Left lung (tissue), 10 donors: ENCODE results near the gene AMPD1. TPM values are rescaled to one million over a fixed set of nuclear protein-coding genes. Genes with fewer than 3 reads are reported as not detected.

Source experiments
- ATAC-seq: fragments of 200-7000 bp; cut with Tn5 transposase; one replicate; pipeline ENCODE4 v1.9.1; 2020; ENCODE audit warnings: moderate library complexity
- DNase-seq, 4 donors: peaks; one replicate each; pipeline ENCODE4 v3.0.0-alpha.2; 2013 to 2020
- H3K27ac ChIP-seq, 2 donors: fragments of 200-600 bp; sonication (generic) in 1 of 2; one replicate each; pipeline versions ENCODE4 v1.5.0 to v1.8.0; 2020 to 2021
- H3K27me3 ChIP-seq, 2 donors: fragments of 200-600 bp; sonication (generic) in 1 of 2; one replicate each; pipeline versions ENCODE4 v1.5.0 to v1.8.0; 2020 to 2021
- H3K36me3 ChIP-seq, 2 donors: fragments of 200-600 bp; sonication (generic) in 1 of 2; one replicate each; pipeline versions ENCODE4 v1.5.0 to v1.8.0; 2020 to 2021
- H3K4me1 ChIP-seq, 2 donors: fragments of 200-600 bp; one replicate each; pipeline ENCODE4 v1.8.0; 2021
- H3K4me3 ChIP-seq, 2 donors: fragments of 200-600 bp; sonication (generic) in 1 of 2; one replicate each; pipeline versions ENCODE4 v1.5.0 to v1.8.0; 2020 to 2021; ENCODE audit warnings: mild to moderate bottlenecking in 1 of 2
- H3K9me3 ChIP-seq, 2 donors: fragments of 200-600 bp; sonication (generic) in 1 of 2; one replicate each; pipeline versions ENCODE4 v1.5.0 to v1.8.0; 2020 to 2021
- intact Hi-C, 2 donors: fragments of 100-400 bp; cut with DNase I; formaldehyde crosslinking; loops; one replicate each; pipeline versions ENCODE4 v1.11.2 to v1.14.2; 2022
- polyA plus RNA-seq, 6 donors: library from polyadenylated mRNA; unstranded; fragments of 120-200 nt; gene quantifications; one replicate each; pipeline ENCODE4 v1.2.1, GENCODE V29; 2013; ENCODE audit not compliant: insufficient read length in 6 of 6
- total RNA-seq, 2 donors: library from RNA; stranded (reverse); fragmentation: NEBNext Ultra II Directional; extraction: Animal tissue kit (Norgen Biotek cat#: 25700); gene quantifications; one replicate each; pipeline ENCODE4 v1.2.1, GENCODE V29; 2021
- TF ChIP-seq, protein P1 (sequence below), 2 donors: fragments of 200-600 bp; sonication (generic) in 1 of 2; IDR thresholded peaks; one replicate each; pipeline versions ENCODE4 v1.5.0 to v1.8.0; 2021; ENCODE audit warnings: antibody characterized with exemption in 2 of 2
- donor health status: DM: no; HTN: yes; CAD: no.
- donor health status: DM: no; HTN: no; CAD: no.

Gene AMPD1
- total and polyA plus RNA-seq, 8 donors, result 0.79 TPM; not detected in 7

DNA sequence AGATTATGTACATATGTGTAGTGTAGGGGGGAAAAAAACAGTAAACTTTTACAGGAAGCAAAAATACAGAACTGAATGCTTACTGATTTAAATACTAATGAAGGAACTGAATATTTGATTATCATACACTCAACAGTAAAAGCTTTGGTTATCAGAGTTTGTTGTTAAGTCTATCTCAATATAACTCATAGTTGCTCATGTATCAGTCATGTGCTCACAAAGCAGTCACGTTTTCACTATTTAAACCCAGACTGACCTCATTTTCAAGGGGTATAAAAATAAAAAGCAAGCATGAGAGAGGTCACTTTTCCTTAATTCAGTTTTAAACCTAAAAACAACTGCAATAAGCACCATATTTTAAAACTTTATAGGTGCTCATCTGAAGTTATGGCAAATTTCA is 28.1 kb upstream of the AMPD1 start:
- Histone ChIP-seq H3K27ac (no peak overlapping the region), H3K4me3 (no peak overlapping the region), H3K36me3 (peaks cover 4 to 100% of the 10 kb centered on the region in 2 donors), H3K9me3 (no peaks in the 10 kb centered on the region), H3K27me3 (no peaks in the 10 kb centered on the region), H3K4me1 (no peaks in the 10 kb centered on the region)
- no peak for ATAC-seq
- TF ChIP-seq, protein P1, sequence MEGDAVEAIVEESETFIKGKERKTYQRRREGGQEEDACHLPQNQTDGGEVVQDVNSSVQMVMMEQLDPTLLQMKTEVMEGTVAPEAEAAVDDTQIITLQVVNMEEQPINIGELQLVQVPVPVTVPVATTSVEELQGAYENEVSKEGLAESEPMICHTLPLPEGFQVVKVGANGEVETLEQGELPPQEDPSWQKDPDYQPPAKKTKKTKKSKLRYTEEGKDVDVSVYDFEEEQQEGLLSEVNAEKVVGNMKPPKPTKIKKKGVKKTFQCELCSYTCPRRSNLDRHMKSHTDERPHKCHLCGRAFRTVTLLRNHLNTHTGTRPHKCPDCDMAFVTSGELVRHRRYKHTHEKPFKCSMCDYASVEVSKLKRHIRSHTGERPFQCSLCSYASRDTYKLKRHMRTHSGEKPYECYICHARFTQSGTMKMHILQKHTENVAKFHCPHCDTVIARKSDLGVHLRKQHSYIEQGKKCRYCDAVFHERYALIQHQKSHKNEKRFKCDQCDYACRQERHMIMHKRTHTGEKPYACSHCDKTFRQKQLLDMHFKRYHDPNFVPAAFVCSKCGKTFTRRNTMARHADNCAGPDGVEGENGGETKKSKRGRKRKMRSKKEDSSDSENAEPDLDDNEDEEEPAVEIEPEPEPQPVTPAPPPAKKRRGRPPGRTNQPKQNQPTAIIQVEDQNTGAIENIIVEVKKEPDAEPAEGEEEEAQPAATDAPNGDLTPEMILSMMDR (IDR thresholded peaks at IDR 0.05), result no peak
- DNase-seq, result no peak
- intact Hi-C loops, result no loop called here

DNA sequence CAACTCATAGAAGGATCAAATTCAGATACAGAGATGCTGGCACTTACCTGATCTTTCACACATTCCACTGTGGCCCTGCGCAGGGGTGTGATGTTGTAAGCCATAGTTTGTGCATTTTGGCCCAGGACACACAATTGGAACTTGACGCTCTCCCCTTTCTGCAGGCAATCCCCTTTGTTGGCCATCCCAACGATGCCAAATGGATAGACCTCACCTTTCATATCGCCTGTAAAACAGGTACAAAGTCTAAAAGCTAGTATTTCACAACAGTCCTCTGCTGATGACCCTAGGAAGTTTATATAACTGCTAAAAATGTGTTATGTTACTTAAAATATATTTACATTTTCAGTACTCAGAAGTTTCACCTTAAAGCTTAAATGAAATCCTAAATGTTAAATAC is 25.1 kb upstream of the AMPD1 start:
- peaks cover 0 to 80% of the 10 kb centered on the region in 2 donors for H3K36me3 ChIP-seq
- no peak overlapping the region for H3K27ac ChIP-seq
- intact Hi-C loops, result no loop called here
- H3K4me3 ChIP-seq, result no peak overlapping the region
- peaks cover 3 to 11% of the 10 kb centered on the region in 2 donors for H3K4me1 ChIP-seq
- TF ChIP-seq, protein P1 (IDR thresholded peaks at IDR 0.05), result no peak
- H3K9me3 ChIP-seq, result no peaks in the 10 kb centered on the region
- DNase-seq (no peak), ATAC-seq (no peak)
- no peaks in the 10 kb centered on the region for H3K27me3 ChIP-seq

DNA sequence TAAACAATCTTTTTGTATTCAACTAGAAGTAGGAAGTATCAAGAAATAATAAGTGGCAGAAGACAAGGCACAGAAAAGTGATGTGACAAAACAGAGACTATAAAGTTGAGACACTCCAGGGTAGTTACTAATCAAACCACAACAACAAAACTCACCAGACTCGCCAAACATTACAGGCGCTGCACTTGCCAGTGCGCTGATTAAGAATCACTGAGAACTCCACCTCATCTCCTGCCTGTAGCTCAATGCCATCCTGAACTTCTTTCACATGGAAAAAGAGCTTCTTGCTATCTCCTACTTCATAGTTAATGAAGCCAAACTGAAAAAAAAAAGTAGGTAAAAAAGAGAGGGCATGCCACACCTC is 24.1 kb upstream of the AMPD1 start:
- DNase-seq, result no peak
- H3K4me3 ChIP-seq, result no peak overlapping the region
- no peaks in the 10 kb centered on the region for H3K27me3 ChIP-seq
- TF ChIP-seq, protein P1 (IDR thresholded peaks at IDR 0.05), result no peak
- H3K27ac ChIP-seq, result no peak overlapping the region
- H3K9me3 ChIP-seq, result no peaks in the 10 kb centered on the region
- intact Hi-C loops, result no loop called here
- no peak for ATAC-seq
- H3K4me1 ChIP-seq, result peaks cover 14 to 22% of the 10 kb centered on the region in 2 donors
- peaks cover 0 to 69% of the 10 kb centered on the region in 2 donors for H3K36me3 ChIP-seq

DNA sequence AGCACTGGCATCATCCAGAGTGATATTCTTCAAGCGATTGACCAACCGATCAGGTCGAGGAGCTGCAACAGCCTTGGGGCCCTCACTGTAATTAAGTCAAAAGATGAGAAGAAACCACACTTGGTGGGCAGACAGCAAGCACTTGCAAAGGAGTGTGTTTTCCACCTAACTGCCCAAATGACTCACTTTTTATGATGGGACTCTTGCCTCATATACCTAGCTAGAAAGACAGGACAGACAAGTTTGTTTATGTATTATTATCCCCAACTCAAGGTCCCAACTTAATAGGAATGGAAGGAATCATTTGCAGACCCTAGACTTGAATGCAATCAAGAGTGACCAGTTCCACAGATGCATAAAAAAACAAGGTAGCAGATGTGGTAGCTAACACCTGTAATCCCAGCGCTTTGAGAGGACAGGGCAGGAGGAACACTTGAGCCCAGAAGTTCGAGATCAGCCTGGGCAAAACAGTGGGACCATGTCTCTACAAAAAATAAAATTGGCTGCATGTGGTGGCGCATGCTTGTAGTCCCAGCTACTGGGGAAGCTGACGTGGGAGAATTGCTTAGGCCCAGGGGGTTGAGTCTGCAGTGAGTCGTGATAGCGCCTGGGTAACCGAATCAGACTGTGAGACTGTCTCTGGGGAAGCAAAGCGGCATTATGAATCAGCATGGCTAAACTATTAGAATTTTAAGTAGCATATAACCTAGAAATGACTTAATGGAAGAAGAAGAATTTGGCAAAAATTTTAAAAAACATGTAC is 23.5 kb upstream of the AMPD1 start:
- no peak overlapping the region for H3K4me3 ChIP-seq
- no peak overlapping the region for H3K27ac ChIP-seq
- H3K9me3 ChIP-seq, result no peaks in the 10 kb centered on the region
- TF ChIP-seq, protein P1 (IDR thresholded peaks at IDR 0.05), result no peak
- DNase-seq, result no peak
- no peaks in the 10 kb centered on the region for H3K27me3 ChIP-seq
- peaks cover 0 to 67% of the 10 kb centered on the region in 2 donors for H3K36me3 ChIP-seq
- peaks cover 14 to 23% of the 10 kb centered on the region in 2 donors for H3K4me1 ChIP-seq
- no peak for ATAC-seq
- intact Hi-C loops, result no loop called here

DNA sequence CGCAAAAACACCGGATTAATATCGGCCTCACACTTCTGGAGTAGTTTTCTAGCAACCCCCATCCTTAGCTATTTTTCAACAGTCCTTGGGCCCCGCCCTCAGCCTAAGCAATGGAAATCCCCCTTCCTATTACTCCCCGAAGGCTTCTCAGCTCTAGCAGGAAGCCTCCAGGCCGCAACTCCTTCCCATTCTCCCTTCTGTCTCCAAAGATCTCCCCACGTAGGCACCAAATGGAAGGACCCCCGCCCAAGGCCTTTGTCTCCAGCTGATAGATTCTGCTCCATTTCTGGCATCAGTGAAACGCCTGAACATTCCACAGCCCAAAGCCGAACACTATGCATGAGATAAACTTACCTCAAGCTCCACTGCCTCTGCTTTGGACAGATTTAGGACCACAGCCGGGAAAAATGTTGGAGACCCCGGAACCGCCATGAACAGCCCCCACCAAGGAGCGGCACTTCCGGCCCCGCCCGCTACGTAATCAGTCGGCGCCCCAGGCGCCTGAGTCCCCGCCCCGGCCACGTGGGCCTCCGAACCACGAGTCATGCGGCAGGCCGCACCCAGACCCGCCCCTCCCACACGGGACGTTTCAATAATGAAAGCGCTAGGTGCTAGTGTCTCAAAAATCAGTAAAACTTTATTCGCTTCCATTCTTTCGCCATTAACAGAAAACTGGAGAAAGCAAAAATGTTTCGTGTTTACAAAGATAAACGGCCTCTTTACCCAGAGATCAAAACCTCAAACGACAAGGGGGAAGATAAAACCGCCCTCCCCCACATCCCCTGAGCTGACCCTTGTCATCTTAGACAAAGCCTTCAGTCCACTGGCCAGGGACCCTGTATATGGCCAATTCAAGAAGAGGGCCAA is 21.2 kb upstream of the AMPD1 start, which contains the start of gene NRAS:
NRAS (minus strand) TSS at position 468 of the 867 bp plus-strand sequence. CDS start 611 bp downstream, outside the sequence.
- TF ChIP-seq, protein P1 (IDR thresholded peaks at IDR 0.05), result no peak
- Histone ChIP-seq H3K4me1 (peaks cover 14 to 23% of the 10 kb centered on the region in 2 donors), H3K36me3 (peaks cover 0 to 67% of the 10 kb centered on the region in 2 donors), H3K4me3 (peak within 1 kb of the TSS; percentile 66 to 77), H3K9me3 (no peaks in the 10 kb centered on the region), H3K27ac (peak within 1 kb of the TSS; percentile 86 to 94), H3K27me3 (no peaks in the 10 kb centered on the region)
- peak; percentile 99 for ATAC-seq
- peak; percentile 89 to 97 (median 95) for DNase-seq
- intact Hi-C loops, result no loop called here
